ENCODE measurements around the gene CENPX. TPM values are rescaled to one million over a fixed set of nuclear protein-coding genes. Genes with fewer than 3 reads are reported as not detected.
A peak's percentile ranks its signal among the peaks of the same experiment; 100 is the strongest.

The CENPX gene
- total and polyA plus RNA-seq, 2 of the 13 experiments (the other 11 are each of a cell fraction or from before 2014, with no cell fraction given) = 92.7 to 170 TPM

DNA sequence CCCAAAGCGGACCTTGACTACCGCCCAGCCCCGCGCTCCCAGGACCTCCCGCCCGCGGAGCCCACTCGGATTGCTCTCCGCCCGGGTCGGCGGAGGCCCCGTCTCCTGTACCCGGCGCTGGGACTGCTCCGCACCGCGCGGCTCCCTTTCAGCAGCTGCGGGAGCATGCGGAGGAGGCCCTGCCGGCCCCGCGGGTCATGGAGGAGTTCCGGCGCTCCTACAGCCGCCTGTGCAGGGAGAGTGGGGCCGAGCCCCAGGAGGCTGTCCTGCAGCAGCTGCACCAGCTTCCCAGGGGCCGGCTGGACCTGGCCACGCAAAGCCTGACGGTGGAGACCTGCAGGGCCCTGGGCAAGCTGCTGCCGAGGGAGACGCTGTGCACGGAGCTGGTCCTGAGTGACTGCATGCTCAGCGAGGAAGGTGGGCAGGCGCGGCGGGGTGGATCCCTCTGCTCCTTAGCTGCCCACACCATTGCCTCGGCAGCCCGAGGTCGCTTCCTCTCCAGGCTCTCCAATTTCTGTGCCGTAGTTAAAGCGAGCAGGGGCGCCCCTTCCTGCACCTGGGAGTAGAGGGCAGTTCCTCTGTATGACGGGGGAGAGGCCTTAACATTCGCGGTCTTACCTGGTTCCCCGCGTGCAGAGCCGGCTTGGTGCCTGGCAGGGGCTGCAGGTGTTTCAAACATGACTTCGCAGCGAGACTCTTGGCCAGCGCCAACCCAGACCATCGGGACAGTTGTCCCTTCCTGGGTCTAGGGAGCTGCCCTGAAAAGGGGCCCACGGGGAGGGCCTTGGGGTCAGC, 966 bp upstream of the CENPX start (continued):
- TF ChIP-seq, protein P1, sequence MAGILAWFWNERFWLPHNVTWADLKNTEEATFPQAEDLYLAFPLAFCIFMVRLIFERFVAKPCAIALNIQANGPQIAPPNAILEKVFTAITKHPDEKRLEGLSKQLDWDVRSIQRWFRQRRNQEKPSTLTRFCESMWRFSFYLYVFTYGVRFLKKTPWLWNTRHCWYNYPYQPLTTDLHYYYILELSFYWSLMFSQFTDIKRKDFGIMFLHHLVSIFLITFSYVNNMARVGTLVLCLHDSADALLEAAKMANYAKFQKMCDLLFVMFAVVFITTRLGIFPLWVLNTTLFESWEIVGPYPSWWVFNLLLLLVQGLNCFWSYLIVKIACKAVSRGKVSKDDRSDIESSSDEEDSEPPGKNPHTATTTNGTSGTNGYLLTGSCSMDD (CRISPR knock-in tag; IDR thresholded peaks at IDR 0.05) = no peak
- TF ChIP-seq POLR2A (IDR thresholded peaks at IDR 0.05; ENCODE audit: insufficient read depth in 1 of 2, low read depth in 2 of 2, low read length in 2 of 2) (no peak), HOXA7 (CRISPR knock-in tag; IDR thresholded peaks at IDR 0.05) (no peak), FOXK2 (IDR thresholded peaks at IDR 0.05) (no peak), SMAD1 (CRISPR knock-in tag; IDR thresholded peaks at IDR 0.05; ENCODE audit: borderline replicate concordance, low read depth) (0 out of 2 replicates have a peak, but pooled peaks have one; percentile 4), ASH2L (IDR thresholded peaks at IDR 0.05; ENCODE audit: insufficient read length, low read depth, low read length) (no peak), ZNF546 (CRISPR knock-in tag; conservative IDR thresholded peaks at IDR 0.05) (peak; percentile 78; the same call in 1 of the 2 replicates), ZNF382 (CRISPR knock-in tag; IDR thresholded peaks at IDR 0.05; ENCODE audit: borderline replicate concordance) (no peak), JARID2 (CRISPR knock-in tag; IDR thresholded peaks at IDR 0.05; ENCODE audit: insufficient replicate concordance) (peak; percentile 21), ZNF572 (CRISPR knock-in tag; IDR thresholded peaks at IDR 0.05) (no peak), ZNF674 (CRISPR knock-in tag; IDR thresholded peaks at IDR 0.05; ENCODE audit: low read depth) (no peak), ZNF768 (CRISPR knock-in tag; IDR thresholded peaks at IDR 0.05) (peak; percentile 39; the same call in 1 of the 2 replicates), KDM6A (CRISPR knock-in tag; IDR thresholded peaks at IDR 0.05; ENCODE audit: low read depth) (no peak), ATAD3A (CRISPR knock-in tag; IDR thresholded peaks at IDR 0.05) (no peak), U2AF2 (IDR thresholded peaks at IDR 0.05; ENCODE audit: low read depth, low read length) (no peak), SNAPC2 (CRISPR knock-in tag; IDR thresholded peaks at IDR 0.05) (no peak), ZNF839 (CRISPR knock-in tag; IDR thresholded peaks at IDR 0.05; ENCODE audit: borderline replicate concordance) (no peak), CBX5 (CRISPR knock-in tag; IDR thresholded peaks at IDR 0.05; ENCODE audit: borderline replicate concordance) (no peak), ZNF777 (CRISPR knock-in tag; IDR thresholded peaks at IDR 0.05) (0 out of 2 replicates have a peak, but pooled peaks have one; percentile 7), ATF1 (CRISPR knock-in tag; IDR thresholded peaks at IDR 0.05) (no peak), RXRB (CRISPR knock-in tag; IDR thresholded peaks at IDR 0.05; ENCODE audit: borderline replicate concordance) (no peak), BATF2 (CRISPR knock-in tag; IDR thresholded peaks at IDR 0.05) (peak; percentile 49; the same call in 1 of the 2 replicates), ZNF441 (CRISPR knock-in tag; IDR thresholded peaks at IDR 0.05; ENCODE audit: borderline replicate concordance) (no peak)
- TF ChIP-seq, protein P2, sequence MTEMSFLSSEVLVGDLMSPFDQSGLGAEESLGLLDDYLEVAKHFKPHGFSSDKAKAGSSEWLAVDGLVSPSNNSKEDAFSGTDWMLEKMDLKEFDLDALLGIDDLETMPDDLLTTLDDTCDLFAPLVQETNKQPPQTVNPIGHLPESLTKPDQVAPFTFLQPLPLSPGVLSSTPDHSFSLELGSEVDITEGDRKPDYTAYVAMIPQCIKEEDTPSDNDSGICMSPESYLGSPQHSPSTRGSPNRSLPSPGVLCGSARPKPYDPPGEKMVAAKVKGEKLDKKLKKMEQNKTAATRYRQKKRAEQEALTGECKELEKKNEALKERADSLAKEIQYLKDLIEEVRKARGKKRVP (CRISPR knock-in tag; IDR thresholded peaks at IDR 0.05) = no peak
- TF ChIP-seq, protein P3, sequence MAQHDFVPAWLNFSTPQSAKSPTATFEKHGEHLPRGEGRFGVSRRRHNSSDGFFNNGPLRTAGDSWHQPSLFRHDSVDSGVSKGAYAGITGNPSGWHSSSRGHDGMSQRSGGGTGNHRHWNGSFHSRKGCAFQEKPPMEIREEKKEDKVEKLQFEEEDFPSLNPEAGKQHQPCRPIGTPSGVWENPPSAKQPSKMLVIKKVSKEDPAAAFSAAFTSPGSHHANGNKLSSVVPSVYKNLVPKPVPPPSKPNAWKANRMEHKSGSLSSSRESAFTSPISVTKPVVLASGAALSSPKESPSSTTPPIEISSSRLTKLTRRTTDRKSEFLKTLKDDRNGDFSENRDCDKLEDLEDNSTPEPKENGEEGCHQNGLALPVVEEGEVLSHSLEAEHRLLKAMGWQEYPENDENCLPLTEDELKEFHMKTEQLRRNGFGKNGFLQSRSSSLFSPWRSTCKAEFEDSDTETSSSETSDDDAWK (CRISPR knock-in tag; IDR thresholded peaks at IDR 0.05) = no peak
- TF ChIP-seq, protein P4, sequence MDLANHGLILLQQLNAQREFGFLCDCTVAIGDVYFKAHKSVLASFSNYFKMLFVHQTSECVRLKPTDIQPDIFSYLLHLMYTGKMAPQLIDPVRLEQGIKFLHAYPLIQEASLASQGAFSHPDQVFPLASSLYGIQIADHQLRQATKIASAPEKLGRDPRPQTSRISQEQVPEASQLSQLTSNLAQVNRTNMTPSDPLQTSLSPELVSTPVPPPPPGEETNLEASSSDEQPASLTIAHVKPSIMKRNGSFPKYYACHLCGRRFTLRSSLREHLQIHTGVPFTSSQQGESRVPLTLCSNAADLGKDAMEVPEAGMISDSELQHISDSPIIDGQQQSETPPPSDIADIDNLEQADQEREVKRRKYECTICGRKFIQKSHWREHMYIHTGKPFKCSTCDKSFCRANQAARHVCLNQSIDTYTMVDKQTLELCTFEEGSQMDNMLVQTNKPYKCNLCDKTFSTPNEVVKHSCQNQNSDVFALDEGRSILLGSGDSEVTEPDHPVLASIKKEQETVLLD (CRISPR knock-in tag; IDR thresholded peaks at IDR 0.05; ENCODE audit: low read depth) = no peak

All from HepG2 (cell line).